IMR-90 (cell line): Measurements from ENCODE around the gene EIF4EBP2. TPM values are rescaled to one million over a fixed set of nuclear protein-coding genes. Genes with fewer than 3 reads are reported as not detected.

ENCODE experiments used
- ATAC-seq: fragments of 200-7000 bp; cut with Tn5 transposase; 2 replicates; pipeline ENCODE4 v1.9.1; 2020; ENCODE audit warnings: low read depth, mild to moderate bottlenecking, moderate library complexity
- BruUV-seq: library from RNA; stranded (reverse); fragments of 400-500 nt; replicated peaks from 2 replicates; lab custom pipeline; 2021; lab: Mats Ljungman, UMichigan
- CTCF ChIA-PET: fragments of 300-600 bp; formaldehyde crosslinking; extraction: SDS; loops from one replicate; lab custom pipeline; 2021; ENCODE audit warnings: antibody characterized with exemption; lab: Yijun Ruan, JAX
- POLR2A ChIA-PET: fragments of 300-600 bp; sonication (Branson Sonifier 250); formaldehyde crosslinking; loops from one replicate; lab custom pipeline; 2022; ENCODE audit warnings: antibody characterized with exemption; ENCODE audit not compliant: unreplicated experiment; lab: Charles Lee
- DNase-seq: peaks from one replicate; pipeline ENCODE4 v3.0.0; 2013
- H2AFZ ChIP-seq: replicated peaks from 2 replicates; pipeline ENCODE3; 2013; ENCODE audit warnings: low read length, mild to moderate bottlenecking; ENCODE audit not compliant: poor library complexity
- H2AK5ac ChIP-seq: 2 replicates; pipeline ENCODE4 v1.6.1; 2013; ENCODE audit warnings: low read depth, low read length, inconsistent platforms
- H2AK9ac ChIP-seq: replicated peaks from 2 replicates; pipeline ENCODE3; 2013; ENCODE audit warnings: mild to moderate bottlenecking, low read depth, low read length, moderate library complexity; ENCODE audit not compliant: poor library complexity
- H2BK120ac ChIP-seq: 2 replicates; pipeline ENCODE4 v1.6.1; 2013; ENCODE audit warnings: low read depth, low read length, inconsistent platforms
- H2BK15ac ChIP-seq: 3 replicates; pipeline ENCODE4 v1.6.1; 2013; ENCODE audit warnings: low read depth, low read length, inconsistent platforms
- H2BK20ac ChIP-seq: 2 replicates; pipeline ENCODE4 v1.6.1; 2013; ENCODE audit warnings: low read depth, mild to moderate bottlenecking, inconsistent platforms, low read length, moderate library complexity
- H2BK5ac ChIP-seq: 2 replicates; pipeline ENCODE4 v1.6.1; 2013; ENCODE audit warnings: mild to moderate bottlenecking, low read depth, low read length, inconsistent platforms; ENCODE audit not compliant: poor library complexity, severe bottlenecking
- H3K14ac ChIP-seq: replicated peaks from 2 replicates; pipeline ENCODE4 v1.6.1; 2013; ENCODE audit warnings: low read depth, low read length, inconsistent platforms
- H3K18ac ChIP-seq: 2 replicates; pipeline ENCODE4 v1.6.1; 2013; ENCODE audit warnings: low read depth, low read length, control low read depth
- H3K23ac ChIP-seq: 2 replicates; pipeline ENCODE4 v1.6.1; 2013; ENCODE audit warnings: low read depth, low read length, inconsistent platforms
- H3K27ac ChIP-seq: 2 replicates; pipeline ENCODE4 v1.5.1; 2013; ENCODE audit warnings: mild to moderate bottlenecking, control low read depth, low read length; ENCODE audit not compliant: insufficient read depth
- H3K27me3 ChIP-seq: 2 replicates; pipeline ENCODE4 v1.6.1; 2013; ENCODE audit warnings: low read length; ENCODE audit not compliant: control insufficient read depth, insufficient read depth
- H3K36me3 ChIP-seq: 2 replicates; pipeline ENCODE4 v1.6.1; 2013; ENCODE audit warnings: low read length, mixed read lengths; ENCODE audit not compliant: control insufficient read depth, insufficient read depth
- H3K4ac ChIP-seq: 2 replicates; pipeline ENCODE4 v1.6.1; 2013; ENCODE audit warnings: low read depth, low read length, inconsistent platforms
- H3K4me1 ChIP-seq: 2 replicates; pipeline ENCODE4 v1.6.1; 2013; ENCODE audit warnings: low read length, mixed read lengths; ENCODE audit not compliant: control insufficient read depth, insufficient read depth
- H3K4me2 ChIP-seq: 2 replicates; pipeline ENCODE4 v1.6.1; 2013; ENCODE audit warnings: low read depth, mild to moderate bottlenecking, control low read depth, low read length, moderate library complexity
- H3K4me3 ChIP-seq: 2 replicates; pipeline ENCODE4 v1.5.1; 2013; ENCODE audit warnings: low read depth, mild to moderate bottlenecking, control low read depth, low read length, moderate library complexity; ENCODE audit not compliant: insufficient read depth
- H3K56ac ChIP-seq: 2 replicates; pipeline ENCODE4 v1.6.1; 2013; ENCODE audit warnings: low read length, inconsistent platforms; ENCODE audit not compliant: insufficient read depth; ENCODE audit errors: extremely low read depth
- H3K79me1 ChIP-seq, 2 experiments: 2 replicates each; pipeline ENCODE4 v1.6.1; 2013; ENCODE audit warnings: low read length in 2 of 2, inconsistent platforms in 1 of 2, low read depth in 1 of 2
- H3K9ac ChIP-seq: 2 replicates; pipeline ENCODE4 v1.6.1; 2013; ENCODE audit warnings: low read depth, low read length, control low read depth
- H3K9me1 ChIP-seq: 2 replicates; pipeline ENCODE4 v1.6.1; 2013; ENCODE audit warnings: low read length, inconsistent platforms; ENCODE audit not compliant: insufficient read depth
- H3K9me3 ChIP-seq: 2 replicates; pipeline ENCODE4 v1.6.1; 2013; ENCODE audit warnings: low read length; ENCODE audit not compliant: control insufficient read depth, insufficient read depth
- H4K20me1 ChIP-seq: 2 replicates; pipeline ENCODE4 v1.6.1; 2013; ENCODE audit warnings: low read length, inconsistent platforms; ENCODE audit not compliant: insufficient read depth
- H4K5ac ChIP-seq: 2 replicates; pipeline ENCODE4 v1.6.1; 2013; ENCODE audit warnings: mild to moderate bottlenecking, low read depth, low read length, control low read depth
- H4K8ac ChIP-seq, 2 experiments: 2 replicates each; pipeline ENCODE4 v1.6.1; 2013; ENCODE audit warnings: low read depth in 2 of 2, low read length in 2 of 2, control low read depth in 1 of 2, inconsistent platforms in 1 of 2
- H4K91ac ChIP-seq: 2 replicates; pipeline ENCODE4 v1.6.1; 2013; ENCODE audit warnings: low read depth, low read length, inconsistent platforms; ENCODE audit not compliant: insufficient read depth
- BHLHE40 ChIP-seq: fragments of 150-350 bp; IDR thresholded peaks from 2 replicates; pipeline ENCODE4 v1.6.1; 2016; ENCODE audit warnings: mild to moderate bottlenecking, low read depth, low read length
- CEBPB ChIP-seq: IDR thresholded peaks from 2 replicates; pipeline ENCODE4 v1.6.1; 2012; ENCODE audit warnings: low read depth, low read length, improper control_type of control experiment
- MAFK ChIP-seq: IDR thresholded peaks from 2 replicates; pipeline ENCODE4 v1.6.1; 2012; ENCODE audit warnings: low read depth, low read length, improper control_type of control experiment
- NFE2L2 ChIP-seq: fragments of 150-350 bp; IDR thresholded peaks from 2 replicates; pipeline ENCODE4 v1.6.1; 2016; ENCODE audit warnings: low read depth, mild to moderate bottlenecking, low read length
- RAD21 ChIP-seq: IDR thresholded peaks from 2 replicates; pipeline ENCODE4 v1.6.1; 2012; ENCODE audit warnings: low read length, improper control_type of control experiment
- RCOR1 ChIP-seq: IDR thresholded peaks from 2 replicates; pipeline ENCODE4 v1.6.1; 2012; ENCODE audit warnings: mild to moderate bottlenecking, low read length, improper control_type of control experiment; ENCODE audit not compliant: insufficient replicate concordance
- RFX5 ChIP-seq: IDR thresholded peaks from 2 replicates; pipeline ENCODE4 v1.8.0; 2012; ENCODE audit warnings: low read depth, mild to moderate bottlenecking, low read length, moderate library complexity
- SMC3 ChIP-seq: fragments of 150-350 bp; IDR thresholded peaks from 2 replicates; pipeline ENCODE4 v1.6.1; 2016; ENCODE audit warnings: low read depth, mild to moderate bottlenecking, antibody characterized with exemption, low read length, moderate library complexity
- WGBS, 2 experiments: methylation state at CpG; one replicate each; pipeline versions ENCODE4 v1.1.5 to v1.1.7; 2013; ENCODE audit warnings: missing lambda C conversion rate in 2 of 2; ENCODE audit not compliant: insufficient read length in 1 of 2; ENCODE audit errors: extremely low coverage in 2 of 2; 5-methylcytosine and 5-hydroxymethylcytosine counted together
- dilution Hi-C: fragments of 300-500 bp; cut with HindIII; formaldehyde crosslinking; loops from one replicate; pipeline ENCODE4 v1.14.3; 2018; ENCODE audit warnings: low sequenced_read_pairs; ENCODE audit not compliant: unreplicated experiment
- in situ Hi-C: fragments of 300-500 bp; cut with MboI; formaldehyde crosslinking; loops from 3 replicates; pipeline ENCODE4 v1.14.3; 2019; ENCODE audit warnings: low sequenced_read_pairs, inconsistent platforms, mixed read lengths
- intact Hi-C: fragments of 100-400 bp; cut with micrococcal nuclease; formaldehyde crosslinking; loops from 2 replicates; pipeline ENCODE4 v1.10.0; 2022
- polyA plus RNA-seq, 3 experiments: library from polyadenylated mRNA; depleted of rRNA; stranded (reverse); fragments of >200 nt; gene quantifications; 2 replicates each; pipeline ENCODE4 v1.2.3, GENCODE V29; 2012; ENCODE audit warnings: low replicate concordance in 1 of 3
- total RNA-seq: library from RNA; depleted of rRNA; stranded (reverse); fragments of >200 nt; gene quantifications from 2 replicates; pipeline ENCODE4 v1.2.3, GENCODE V29; 2012
- TF ChIP-seq, protein P1 (sequence below): fragments of 150-350 bp; IDR thresholded peaks from 2 replicates; pipeline ENCODE4 v1.6.1; 2016; ENCODE audit warnings: low read depth, mild to moderate bottlenecking, low read length, moderate library complexity, borderline replicate concordance
- TF ChIP-seq, protein P2 (sequence below): fragments of 150-350 bp; IDR thresholded peaks from 2 replicates; pipeline ENCODE4 v1.6.1; 2017; ENCODE audit warnings: mild to moderate bottlenecking, antibody characterized with exemption, low read length, low read depth

The EIF4EBP2 gene
- total and polyA plus RNA-seq, 2 of the 4 experiments (the other 2 are of a cell fraction): 13.7 to 15.6 TPM

DNA sequence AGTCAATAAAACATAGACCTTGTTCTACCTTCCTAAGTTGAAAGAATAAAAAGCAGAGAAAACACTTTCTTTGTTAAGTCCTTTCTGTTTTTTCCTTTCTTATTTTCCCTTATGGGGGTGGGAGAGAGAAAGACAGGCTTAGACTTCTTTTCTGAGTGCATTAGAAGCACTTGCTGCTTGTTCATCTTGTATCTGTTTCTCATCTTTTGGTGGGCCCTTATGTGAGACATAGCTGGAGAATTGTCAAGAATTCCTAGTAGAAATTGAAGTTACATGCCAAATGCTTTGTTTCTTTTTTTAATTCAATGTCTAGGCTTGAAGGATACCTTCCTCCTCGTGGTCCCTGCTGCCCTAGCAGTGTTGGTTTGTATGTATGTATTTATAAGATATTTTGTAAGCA, 6.7 kb downstream of the EIF4EBP2 start:
- no peaks in the 10 kb centered on the region for H3K36me3 ChIP-seq
- no peak for ATAC-seq
- no peak overlapping the region for H3K18ac ChIP-seq
- DNase-seq: no peak
- H2AK9ac ChIP-seq: no peak overlapping the region
- no peaks in the 10 kb centered on the region for H3K9me3 ChIP-seq
- no peak overlapping the region for H2BK20ac ChIP-seq
- H3K4ac ChIP-seq: no peak overlapping the region
- TF ChIP-seq NFE2L2 (no peak), MAFK (no peak), CEBPB (no peak), RAD21 (no peak), BHLHE40 (no peak), RCOR1 (no peak), RFX5 (no peak), SMC3 (no peak)
- TF ChIP-seq, protein P1, sequence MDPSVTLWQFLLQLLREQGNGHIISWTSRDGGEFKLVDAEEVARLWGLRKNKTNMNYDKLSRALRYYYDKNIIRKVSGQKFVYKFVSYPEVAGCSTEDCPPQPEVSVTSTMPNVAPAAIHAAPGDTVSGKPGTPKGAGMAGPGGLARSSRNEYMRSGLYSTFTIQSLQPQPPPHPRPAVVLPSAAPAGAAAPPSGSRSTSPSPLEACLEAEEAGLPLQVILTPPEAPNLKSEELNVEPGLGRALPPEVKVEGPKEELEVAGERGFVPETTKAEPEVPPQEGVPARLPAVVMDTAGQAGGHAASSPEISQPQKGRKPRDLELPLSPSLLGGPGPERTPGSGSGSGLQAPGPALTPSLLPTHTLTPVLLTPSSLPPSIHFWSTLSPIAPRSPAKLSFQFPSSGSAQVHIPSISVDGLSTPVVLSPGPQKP: no peak
- TF ChIP-seq, protein P2, sequence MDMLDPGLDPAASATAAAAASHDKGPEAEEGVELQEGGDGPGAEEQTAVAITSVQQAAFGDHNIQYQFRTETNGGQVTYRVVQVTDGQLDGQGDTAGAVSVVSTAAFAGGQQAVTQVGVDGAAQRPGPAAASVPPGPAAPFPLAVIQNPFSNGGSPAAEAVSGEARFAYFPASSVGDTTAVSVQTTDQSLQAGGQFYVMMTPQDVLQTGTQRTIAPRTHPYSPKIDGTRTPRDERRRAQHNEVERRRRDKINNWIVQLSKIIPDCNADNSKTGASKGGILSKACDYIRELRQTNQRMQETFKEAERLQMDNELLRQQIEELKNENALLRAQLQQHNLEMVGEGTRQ: no peak
- POLR2A ChIA-PET: no interaction called here
- H2BK5ac ChIP-seq: no peak overlapping the region
- peaks cover 74% of the 10 kb centered on the region for H4K20me1 ChIP-seq
- in situ Hi-C loops (no loop called here), dilution Hi-C loops (no loop called here), intact Hi-C loops (no loop called here)
- no peak overlapping the region for H3K23ac ChIP-seq
- H3K4me3 ChIP-seq: no peak overlapping the region
- no TSS peak for BruUV-seq
- H2AFZ ChIP-seq: no peak overlapping the region
- H3K9me1 ChIP-seq: peaks cover 8% of the 10 kb centered on the region; the same call in 1 of the 2 replicates
- no peak overlapping the region for H2AK5ac ChIP-seq
- no peak overlapping the region for H4K5ac ChIP-seq
- H3K79me1 ChIP-seq: peaks cover 19 to 64% of the 10 kb centered on the region in 2 experiments
- no peak overlapping the region for H4K91ac ChIP-seq
- H3K4me2 ChIP-seq: no peak overlapping the region
- no peak overlapping the region for H2BK120ac ChIP-seq
- no peak overlapping the region for H2BK15ac ChIP-seq
- CTCF ChIA-PET: no interaction called here
- no peaks in the 10 kb centered on the region for H3K27me3 ChIP-seq
- H3K56ac ChIP-seq: no peak overlapping the region
- WGBS, 2 experiments: no CpG with 5 or more reads among the region's 1 CpG
- H3K14ac ChIP-seq: no peak overlapping the region
- no peak overlapping the region for H3K9ac ChIP-seq
- H4K8ac ChIP-seq: no peak overlapping the region
- no peak overlapping the region for H3K27ac ChIP-seq
- H3K4me1 ChIP-seq: no peaks in the 10 kb centered on the region
